Transverse colon (tissue), 4 donors: ENCODE measurements around the gene ST3GAL4. TPM values are rescaled to one million over a fixed set of nuclear protein-coding genes. Genes with fewer than 3 reads are reported as not detected.
"Not testable (repeated sequence)": the region's sequence is repeated elsewhere in the genome, so short reads cannot be mapped to it uniquely, and the experiment has no call there.

ENCODE experiments used
- DNase-seq: peaks from one replicate; pipeline ENCODE4 v3.0.0-alpha.2; 2019
- H3K27ac ChIP-seq, 4 donors: fragments of 200-600 bp; sonication (generic); 2 replicates each; pipeline ENCODE4 v1.5.1; 2016 to 2018; ENCODE audit warnings: inconsistent platforms in 4 of 4
- H3K27me3 ChIP-seq: fragments of 200-600 bp; sonication (generic); 2 replicates; pipeline ENCODE4 v1.5.1; 2017; ENCODE audit warnings: inconsistent platforms
- H3K36me3 ChIP-seq, 4 donors: fragments of 200-600 bp; sonication (generic); 2 replicates each; pipeline ENCODE4 v1.5.1; 2017 to 2019; ENCODE audit warnings: inconsistent platforms in 4 of 4
- H3K4me1 ChIP-seq, 4 donors: fragments of 200-600 bp; sonication (generic); 2 replicates each; pipeline ENCODE4 v1.5.1; 2017 to 2020; ENCODE audit warnings: inconsistent platforms in 4 of 4
- H3K4me3 ChIP-seq, 4 donors: fragments of 200-600 bp; sonication (generic); 1 replicate in 1 of 4; 2 replicates in 3 of 4; pipeline versions ENCODE4 v1.5.1 to v1.6.1; 2017 to 2019; ENCODE audit warnings: inconsistent platforms in 4 of 4
- H3K9me3 ChIP-seq, 2 donors: fragments of 200-600 bp; sonication (generic); 2 replicates each; pipeline ENCODE4 v1.5.1; 2017 to 2019; ENCODE audit warnings: inconsistent platforms in 2 of 2
- CTCF ChIP-seq, 5 experiments: fragments of 200-600 bp in 3 of 5; fragments of 450-650 bp in 2 of 5; sonication (generic) in 3 of 5; IDR thresholded peaks; 1 replicate in 2 of 5; 2 replicates in 3 of 5; pipeline ENCODE4 v1.5.1; 2016 to 2017; ENCODE audit warnings: antibody characterized with exemption in 5 of 5, inconsistent platforms in 3 of 5, mild to moderate bottlenecking in 2 of 5, moderate library complexity in 1 of 5
- EP300 ChIP-seq: sonication (generic); formaldehyde crosslinking; IDR thresholded peaks from one replicate; pipeline ENCODE4 v1.6.1; 2017; ENCODE audit warnings: antibody characterized with exemption, low read depth
- POLR2A ChIP-seq: fragments of 450-650 bp; IDR thresholded peaks from one replicate; pipeline ENCODE4 v1.6.1; 2016; ENCODE audit warnings: antibody characterized with exemption, mild to moderate bottlenecking, moderate library complexity
- POLR2AphosphoS5 ChIP-seq, 3 donors: sonication (generic); formaldehyde crosslinking; IDR thresholded peaks; one replicate each; pipeline ENCODE4 v1.6.1; 2016; ENCODE audit warnings: antibody characterized with exemption in 3 of 3
- WGBS, 2 donors: methylation state at CpG; one replicate each; pipeline ENCODE4 v1.1.5; 2018; ENCODE audit warnings: low coverage in 1 of 2; 5-methylcytosine and 5-hydroxymethylcytosine counted together
- in situ Hi-C, 4 donors: fragments of 200-750 bp; cut with MboI; loops; one replicate each; pipeline versions ENCODE4 v1.15.0 to v1.15.1; 2017; ENCODE audit warnings: low sequenced_read_pairs in 3 of 4, low pct_ligation_motif_present in 1 of 4, low pct_unique_long_range_greater_than_20kb in 1 of 4
- intact Hi-C: fragments of 100-400 bp; cut with DNase I; formaldehyde crosslinking; loops from one replicate; pipeline ENCODE4 v1.15.1; 2023; ENCODE audit warnings: low total_unique reads
- total RNA-seq, 4 donors: library from RNA; depleted of rRNA; stranded (reverse); fragments of >200 nt; gene quantifications; one replicate each; pipeline ENCODE4 v1.1.0, GENCODE V29; 2016

Gene ST3GAL4, protein sequence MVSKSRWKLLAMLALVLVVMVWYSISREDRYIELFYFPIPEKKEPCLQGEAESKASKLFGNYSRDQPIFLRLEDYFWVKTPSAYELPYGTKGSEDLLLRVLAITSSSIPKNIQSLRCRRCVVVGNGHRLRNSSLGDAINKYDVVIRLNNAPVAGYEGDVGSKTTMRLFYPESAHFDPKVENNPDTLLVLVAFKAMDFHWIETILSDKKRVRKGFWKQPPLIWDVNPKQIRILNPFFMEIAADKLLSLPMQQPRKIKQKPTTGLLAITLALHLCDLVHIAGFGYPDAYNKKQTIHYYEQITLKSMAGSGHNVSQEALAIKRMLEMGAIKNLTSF
- total RNA-seq = 100 to 1,000 TPM in 3 of 4 donors, 10 to 100 TPM in 1; 26.1 to 206 (median 166) TPM

GRCh38 chr11:126355324-126355925, at the start of gene ST3GAL4:
Gene ST3GAL4 (plus strand): TSS chr11:126355686. CDS start chr11:126406156, 50,470 bp downstream.
- peak; percentile 72 for DNase-seq
- Histone ChIP-seq H3K27me3 (peaks cover 15% of the 10 kb centered on the region), H3K27ac (peak within 1 kb of the TSS; percentile 80 to 87 (median 84)), H3K36me3 (no peaks in the 10 kb centered on the region), H3K4me1 (peaks cover 5 to 73% (median 30%) of the 10 kb centered on the region in 4 donors), H3K4me3 (peak within 1 kb of the TSS; percentile 55 to 81 (median 62)), H3K9me3 (no peaks in the 10 kb centered on the region)
- 2% methylated on average over 16 of the region's 71 CpGs; no CpG with 5 or more reads in 1 of the 2 donors for WGBS, 2 donors
- TF ChIP-seq EP300 (no peak), POLR2A (no peak), POLR2AphosphoS5 (IDR thresholded peaks at IDR 0.05) (no peak), CTCF (IDR thresholded peaks at IDR 0.05) (no peak)
- in situ Hi-C loops (no loop called here), intact Hi-C loops (no loop called here)

- Histone ChIP-seq H3K27ac (peak overlapping the region in 1 of 4 donors; percentile 10), H3K4me3 (no peak overlapping the region), H3K27me3 (no peaks in the 10 kb centered on the region), H3K9me3 (no peaks in the 10 kb centered on the region), H3K36me3 (no peaks in the 10 kb centered on the region), H3K4me1 (peaks cover 4 to 24% (median 14%) of the 10 kb centered on the region in 4 donors)
- 80 to 85% methylated on average over 2 to 4 of the region's 4 CpGs for WGBS, 2 donors
- no peak for TF ChIP-seq POLR2AphosphoS5 (IDR thresholded peaks at IDR 0.05)
- no peak for TF ChIP-seq EP300
- no peak for TF ChIP-seq CTCF (IDR thresholded peaks at IDR 0.05)
- TF ChIP-seq POLR2A = no peak
- intact Hi-C loops (no loop called here), in situ Hi-C loops (loop anchor here in 2 of 4 donors (25.0 kb wide), 2 partner anchors 107 to 182 kb away; no protein-coding TSS in a partner anchor)
- no peak for DNase-seq
Measured at GRCh38 chr11:126305699-126306098, 49.8 kb upstream of the ST3GAL4 start.

DNA sequence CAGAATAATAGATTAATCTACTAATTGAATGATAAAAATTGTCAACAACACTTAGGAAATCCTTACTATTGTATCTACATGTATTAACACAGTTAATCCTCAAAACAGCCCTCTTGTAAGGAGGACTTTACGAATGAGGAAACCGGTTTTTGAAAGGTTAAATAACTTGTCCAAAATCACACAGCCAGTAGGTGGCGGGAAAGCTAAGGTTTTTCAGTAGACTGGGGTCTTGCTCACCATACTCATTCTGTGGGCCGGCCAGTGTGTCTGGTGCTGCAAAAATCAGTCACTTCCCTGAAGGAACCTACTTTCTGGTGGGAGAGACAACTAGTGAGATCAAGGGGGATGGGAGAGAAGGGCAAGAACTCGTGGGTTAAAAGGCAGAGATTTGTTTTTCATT, 47.8 kb upstream of the ST3GAL4 start:
- WGBS, 2 donors = 54 to 65% methylated on average over 5 of the region's 5 CpGs
- TF ChIP-seq EP300 = no peak
- TF ChIP-seq CTCF (IDR thresholded peaks at IDR 0.05) = no peak
- no peak for TF ChIP-seq POLR2AphosphoS5 (IDR thresholded peaks at IDR 0.05)
- no peak for TF ChIP-seq POLR2A
- Histone ChIP-seq H3K27me3 (no peaks in the 10 kb centered on the region), H3K36me3 (no peaks in the 10 kb centered on the region), H3K4me1 (peaks cover 4 to 40% (median 19%) of the 10 kb centered on the region in 4 donors), H3K4me3 (no peak overlapping the region), H3K27ac (peak overlapping the region in 1 of 4 donors; percentile 26), H3K9me3 (no peaks in the 10 kb centered on the region)
- intact Hi-C loops = no loop called here
- in situ Hi-C loops = loop anchor here in 2 of 4 donors (25.0 kb wide), 2 partner anchors 105 to 180 kb away; no protein-coding TSS in a partner anchor
- no peak for DNase-seq

- Histone ChIP-seq H3K36me3 (no peaks in the 10 kb centered on the region), H3K27ac (peak overlapping the region in 1 of 4 donors; percentile 50), H3K27me3 (no peaks in the 10 kb centered on the region), H3K9me3 (no peaks in the 10 kb centered on the region), H3K4me1 (peaks cover 4 to 41% (median 20%) of the 10 kb centered on the region in 4 donors), H3K4me3 (no peak overlapping the region)
- no peak for TF ChIP-seq POLR2A
- no peak for TF ChIP-seq POLR2AphosphoS5 (IDR thresholded peaks at IDR 0.05)
- no peak for TF ChIP-seq EP300
- no peak for TF ChIP-seq CTCF (IDR thresholded peaks at IDR 0.05)
- intact Hi-C loops (no loop called here), in situ Hi-C loops (loop anchor here in 2 of 4 donors (25.0 kb wide), 2 partner anchors 104 to 179 kb away; no protein-coding TSS in a partner anchor)
- 84 to 94% methylated on average over 3 to 4 of the region's 4 CpGs for WGBS, 2 donors
- no peak for DNase-seq
Measured at GRCh38 chr11:126308271-126308671, 47.2 kb upstream of the ST3GAL4 start.

DNA sequence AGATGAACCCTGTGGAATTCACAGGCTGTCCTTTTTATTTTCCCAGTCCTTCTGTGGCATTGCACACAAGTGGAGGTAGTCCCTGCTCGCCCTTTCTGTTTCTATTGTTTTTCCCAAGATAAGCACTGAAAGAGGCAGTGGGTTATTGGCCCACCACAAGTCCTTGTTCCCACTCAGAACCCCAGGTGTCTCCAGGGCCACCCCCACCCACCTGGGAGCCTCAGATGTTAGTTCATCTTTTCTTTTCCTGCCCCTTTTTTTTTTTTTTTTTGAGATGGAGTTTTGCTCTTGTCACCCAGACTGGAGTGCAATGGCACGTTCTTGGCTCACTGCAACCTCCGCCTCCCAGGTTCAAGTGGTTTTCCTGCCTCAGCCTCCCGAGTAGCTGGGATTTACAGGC, 46.7 kb upstream of the ST3GAL4 start:
- H3K27me3 ChIP-seq, intact Hi-C loops, H3K36me3 ChIP-seq, H3K4me3 ChIP-seq, H3K9me3 ChIP-seq, DNase-seq: not testable (repeated sequence)
- 83 to 92% methylated on average over 3 to 4 of the region's 4 CpGs for WGBS, 2 donors
- H3K4me1 ChIP-seq = peaks cover 4 to 36% (median 18%) of the 10 kb centered on the region in 4 donors
- in situ Hi-C loops = loop anchor here in 2 of 4 donors (25.0 kb wide), 2 partner anchors 104 to 179 kb away; no protein-coding TSS in a partner anchor
- peak overlapping the region in 1 of 4 donors; percentile 50 for H3K27ac ChIP-seq
